GM12865 (cell line): ENCODE results near the gene CCDC138.

Source experiments
- DNase-seq: peaks from one replicate; pipeline ENCODE4 v3.0.0; 2010; ENCODE audit warnings: low read depth
- H3K4me3 ChIP-seq: 2 replicates; pipeline ENCODE4 v1.5.1; 2011; ENCODE audit warnings: mild to moderate bottlenecking, low read depth, low read length, control low read depth
- CTCF ChIP-seq: IDR thresholded peaks from 2 replicates; pipeline ENCODE4 v1.5.1; 2011; ENCODE audit warnings: low read length, control low read depth, low read depth, inconsistent platforms; ENCODE audit not compliant: insufficient read depth; ENCODE audit errors: missing control alignments

Gene CCDC138

GRCh38 chr2:108825736-108826135, 39.2 kb downstream of the CCDC138 start:
- DNase-seq: no peak
- no peak overlapping the region for H3K4me3 ChIP-seq
- no peak for TF ChIP-seq CTCF

GRCh38 chr2:108829578-108830310, 43.2 kb downstream of the CCDC138 start:
- H3K4me3 ChIP-seq: no peak overlapping the region
- TF ChIP-seq CTCF: no peak
- DNase-seq: no peak

GRCh38 chr2:108833219-108833618, 46.6 kb downstream of the CCDC138 start:
- peak; percentile 14 for DNase-seq
- TF ChIP-seq CTCF: no peak

GRCh38 chr2:108834620-108835019, 48.0 kb downstream of the CCDC138 start:
- H3K4me3 ChIP-seq: no peak overlapping the region
- TF ChIP-seq CTCF: no peak
- DNase-seq: no peak

More at GRCh38 chr2:108833219-108833618, 46.6 kb downstream of the CCDC138 start:
- no peak overlapping the region for H3K4me3 ChIP-seq

GRCh38 chr2:108835040-108835439, 48.5 kb downstream of the CCDC138 start:
- H3K4me3 ChIP-seq: no peak overlapping the region
- peak; percentile 31 for DNase-seq
- TF ChIP-seq CTCF: no peak

- no peak for DNase-seq
- TF ChIP-seq CTCF: no peak
- no peak overlapping the region for H3K4me3 ChIP-seq
Observed at GRCh38 chr2:108837198-108837597, 50.6 kb downstream of the CCDC138 start.

- H3K4me3 ChIP-seq: no peak overlapping the region
- TF ChIP-seq CTCF: no peak
- DNase-seq: no peak
Observed at GRCh38 chr2:108841506-108841905, 54.9 kb downstream of the CCDC138 start.
